ENCODE results near the gene AGK.

The AGK gene, protein sequence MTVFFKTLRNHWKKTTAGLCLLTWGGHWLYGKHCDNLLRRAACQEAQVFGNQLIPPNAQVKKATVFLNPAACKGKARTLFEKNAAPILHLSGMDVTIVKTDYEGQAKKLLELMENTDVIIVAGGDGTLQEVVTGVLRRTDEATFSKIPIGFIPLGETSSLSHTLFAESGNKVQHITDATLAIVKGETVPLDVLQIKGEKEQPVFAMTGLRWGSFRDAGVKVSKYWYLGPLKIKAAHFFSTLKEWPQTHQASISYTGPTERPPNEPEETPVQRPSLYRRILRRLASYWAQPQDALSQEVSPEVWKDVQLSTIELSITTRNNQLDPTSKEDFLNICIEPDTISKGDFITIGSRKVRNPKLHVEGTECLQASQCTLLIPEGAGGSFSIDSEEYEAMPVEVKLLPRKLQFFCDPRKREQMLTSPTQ

DNA sequence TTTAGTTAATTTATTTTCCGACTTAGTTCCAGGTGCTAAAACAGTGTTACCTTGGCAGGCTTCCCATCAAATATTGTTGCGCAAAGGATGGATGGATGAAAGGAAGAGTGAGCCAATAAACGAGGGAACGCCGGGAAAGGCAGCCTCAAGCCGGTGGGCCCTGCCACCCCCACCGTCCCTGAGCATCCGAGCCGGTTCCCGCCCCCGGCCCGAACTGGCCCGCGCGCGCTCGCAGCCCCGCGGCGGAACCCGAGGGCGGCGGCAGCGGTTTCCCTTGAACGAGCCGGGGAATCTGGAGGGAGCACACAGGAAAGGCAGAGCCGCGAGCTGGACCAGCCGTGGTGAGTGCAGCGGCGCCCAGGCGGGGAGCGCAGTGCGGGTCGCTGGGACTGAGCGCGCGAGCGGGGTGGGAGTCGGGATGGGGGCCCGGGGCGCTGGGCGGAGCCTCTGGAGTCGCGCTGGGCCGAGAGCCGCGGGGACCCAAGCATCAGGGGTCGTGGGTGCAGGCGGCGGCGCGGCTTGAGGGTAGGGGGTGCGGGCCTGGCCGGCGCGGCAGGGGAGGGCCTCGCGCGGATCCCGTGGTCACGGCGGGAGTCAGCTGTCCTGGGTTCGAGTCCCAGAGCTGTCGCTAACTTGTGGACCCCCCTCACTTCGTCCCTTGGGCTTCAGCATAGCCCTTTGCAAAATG, at the start of gene AGK:
TSS of gene AGK (plus strand) at position 317 of the 688 bp plus-strand sequence. CDS start 4,057 bp downstream, outside the sequence.
- peak; percentile 78 for DNase-seq

DNA sequence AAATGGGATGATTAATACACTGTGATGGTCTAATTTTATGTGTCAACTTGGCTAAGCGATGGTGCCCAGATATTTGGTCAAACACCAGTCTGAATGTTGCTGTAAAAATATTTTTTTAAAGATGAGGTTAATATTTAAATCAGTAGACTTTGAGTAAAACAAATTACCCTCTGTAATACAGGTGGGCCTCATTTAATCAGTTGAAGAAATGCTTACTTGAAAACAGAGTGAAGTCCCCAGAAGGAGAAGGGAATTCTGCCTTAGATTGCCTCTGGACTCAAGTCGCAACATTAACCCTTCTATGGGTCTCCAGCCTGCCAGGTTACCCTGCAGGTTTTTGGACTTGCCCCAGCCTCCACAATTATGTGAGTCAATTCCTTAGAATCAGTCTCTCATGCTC, 49.8 kb upstream of the AGK start:
- no peak for DNase-seq

DNA sequence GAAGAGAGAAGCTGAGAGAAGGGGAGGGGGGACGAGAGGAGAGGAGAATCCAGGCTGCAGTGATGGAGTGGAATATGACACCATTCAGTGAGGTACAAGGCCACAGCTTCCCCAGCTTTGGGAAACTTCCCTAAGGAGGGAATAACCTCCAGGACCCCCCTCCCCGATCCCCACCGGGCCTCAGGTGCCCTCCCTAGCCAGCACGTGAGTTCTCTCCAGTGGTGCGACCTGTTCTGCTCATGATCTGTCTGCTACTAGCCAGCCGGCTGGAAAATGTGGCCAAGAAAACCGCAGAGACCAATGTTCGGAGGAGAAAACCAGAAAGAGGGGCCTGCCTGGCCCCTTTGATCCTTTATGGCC, 39.9 kb upstream of the AGK start:
- no peak for DNase-seq

DNA sequence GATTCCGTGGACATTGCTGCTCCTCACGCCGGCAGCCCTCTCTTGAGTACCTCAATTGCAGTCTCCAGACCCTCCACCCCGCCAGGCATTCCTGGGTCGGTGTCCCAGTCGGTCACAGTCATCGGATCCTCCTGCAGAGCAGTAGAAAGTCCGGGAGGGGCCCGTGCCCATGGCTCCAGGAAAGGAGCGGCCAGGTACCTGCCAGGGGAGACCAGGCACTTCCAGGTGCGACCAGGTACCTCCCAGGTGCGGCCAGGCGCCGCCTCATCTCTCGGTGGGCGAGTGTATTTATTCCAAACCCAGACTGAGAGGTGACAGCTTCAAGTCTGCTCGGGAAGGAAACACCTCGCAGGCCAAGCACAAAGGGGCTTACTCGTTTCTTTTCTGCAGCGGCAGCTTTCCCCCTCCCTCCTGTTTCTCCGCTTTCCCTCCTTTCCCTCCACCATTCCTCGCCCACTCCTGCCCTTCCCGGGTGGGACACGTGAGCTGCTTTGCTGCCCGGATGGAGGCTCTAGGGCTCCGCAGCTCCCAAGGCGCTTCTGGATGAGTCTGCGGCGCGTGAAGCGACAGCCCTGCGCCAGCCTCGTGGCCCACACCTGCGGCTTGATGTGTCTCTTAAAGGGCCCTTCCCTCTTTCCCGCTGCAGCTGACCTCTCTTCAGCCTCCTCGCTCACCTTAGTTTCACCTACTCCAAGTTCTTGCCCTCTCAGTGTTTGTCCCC, 39.4 kb upstream of the AGK start:
- DNase-seq = no peak

DNA sequence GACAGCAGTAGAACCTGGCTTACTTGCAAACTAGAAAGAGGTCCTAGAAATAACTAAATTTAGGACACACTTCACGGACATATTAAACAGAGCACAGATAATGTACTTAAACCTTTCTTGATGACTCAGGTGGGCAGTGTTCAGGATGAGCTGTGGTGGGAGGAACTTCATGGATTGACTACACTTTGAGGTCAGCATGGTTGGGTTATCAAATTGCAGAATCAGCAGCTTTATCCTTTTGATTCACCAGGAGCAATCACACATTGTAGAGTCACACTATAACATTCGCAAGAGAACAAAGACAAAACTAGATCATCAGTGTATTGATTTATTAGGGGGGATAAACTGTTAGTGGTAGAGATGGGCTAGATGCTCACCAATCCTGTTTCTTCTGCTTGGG, 38.6 kb upstream of the AGK start:
- DNase-seq = no peak

DNA sequence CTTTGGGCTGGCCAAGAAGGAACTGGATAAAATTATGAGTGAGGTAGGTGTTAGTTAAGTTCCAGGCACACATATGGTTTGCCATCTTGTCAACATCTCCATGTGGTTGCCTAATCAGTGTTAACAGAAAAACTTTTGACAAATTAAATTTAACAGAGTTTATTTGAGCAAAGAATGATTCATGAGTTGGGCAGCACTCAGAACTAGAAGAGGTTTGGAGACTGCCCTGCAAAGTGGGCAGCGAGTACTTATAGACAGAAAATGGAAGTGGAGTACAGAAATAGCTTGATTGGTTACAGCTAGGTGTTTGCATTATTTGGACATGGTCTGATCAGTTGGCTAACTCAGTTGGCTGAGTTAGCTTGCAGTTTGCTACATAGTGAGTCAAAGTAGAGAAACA, 37.5 kb upstream of the AGK start:
- DNase-seq = no peak

DNA sequence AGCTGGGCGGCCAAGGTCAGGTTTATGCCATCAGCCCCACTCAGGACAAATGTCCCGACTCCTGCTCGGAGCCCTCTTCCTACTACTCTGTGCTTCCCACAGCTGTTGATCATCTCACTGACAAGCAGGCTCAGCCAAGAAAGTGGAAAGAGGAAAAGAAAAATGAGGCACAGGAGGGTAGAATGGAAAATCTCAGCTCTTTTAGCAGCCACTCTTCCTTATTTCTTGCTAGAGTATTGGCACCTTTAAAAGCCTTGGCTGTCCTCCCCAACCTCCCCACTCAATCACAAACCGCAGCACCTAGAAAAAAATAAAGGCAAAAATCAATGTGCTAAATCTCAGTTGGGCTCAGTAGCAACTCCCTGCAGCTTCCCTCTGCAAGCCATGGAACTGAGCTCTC, 35.3 kb upstream of the AGK start:
- no peak for DNase-seq

DNA sequence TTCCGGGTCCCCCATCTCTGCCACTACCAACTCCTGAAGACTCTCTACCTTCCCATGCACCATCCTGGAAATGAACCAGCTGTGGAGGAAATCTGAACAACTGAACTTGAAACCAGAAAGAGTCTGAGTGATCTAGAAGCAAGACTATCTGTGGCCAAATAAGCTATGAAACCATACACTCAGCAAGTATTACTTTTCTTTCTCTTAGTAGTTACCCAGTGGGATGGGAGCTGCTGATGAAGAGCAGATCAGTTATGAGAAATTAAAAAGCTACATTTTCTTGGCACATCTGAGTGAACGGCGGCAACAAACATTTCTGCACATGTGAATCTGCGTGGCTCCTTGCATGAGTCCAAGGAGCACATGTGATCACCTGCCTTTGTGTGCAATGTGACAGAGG, 31.6 kb upstream of the AGK start:
- DNase-seq = no peak

DNA sequence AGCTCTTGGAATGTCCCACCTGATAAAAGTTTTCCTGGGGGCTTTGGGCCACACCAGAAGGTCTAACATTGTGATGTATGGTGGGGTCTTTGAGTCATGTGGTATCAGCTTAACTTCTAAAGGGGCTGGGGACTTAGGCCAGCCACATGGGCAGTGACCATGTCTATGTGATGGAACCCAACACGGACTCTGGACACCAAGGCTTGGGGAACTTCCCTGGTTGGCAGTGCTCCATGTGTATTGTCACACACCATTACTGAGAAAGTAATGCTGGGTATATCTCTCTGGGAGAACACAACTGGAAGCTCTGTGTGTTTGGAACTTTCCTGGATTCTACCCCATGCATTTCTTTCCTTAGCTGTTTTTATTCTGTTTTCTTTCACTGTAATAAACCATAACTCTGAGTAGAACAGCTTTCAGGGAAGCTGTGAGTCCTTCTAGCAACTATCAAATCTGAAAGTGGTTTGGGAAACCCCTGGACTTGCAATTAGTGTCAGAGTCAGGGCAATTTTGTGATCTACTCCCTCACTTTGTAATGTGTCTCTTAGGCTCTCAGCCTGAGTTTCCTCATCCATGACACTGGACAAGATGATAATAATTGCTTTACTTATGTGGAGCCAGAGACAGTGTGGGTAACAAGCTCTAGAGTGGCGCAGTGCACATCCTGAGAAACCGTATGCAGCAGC, 28.4 kb upstream of the AGK start:
- DNase-seq = no peak

DNA sequence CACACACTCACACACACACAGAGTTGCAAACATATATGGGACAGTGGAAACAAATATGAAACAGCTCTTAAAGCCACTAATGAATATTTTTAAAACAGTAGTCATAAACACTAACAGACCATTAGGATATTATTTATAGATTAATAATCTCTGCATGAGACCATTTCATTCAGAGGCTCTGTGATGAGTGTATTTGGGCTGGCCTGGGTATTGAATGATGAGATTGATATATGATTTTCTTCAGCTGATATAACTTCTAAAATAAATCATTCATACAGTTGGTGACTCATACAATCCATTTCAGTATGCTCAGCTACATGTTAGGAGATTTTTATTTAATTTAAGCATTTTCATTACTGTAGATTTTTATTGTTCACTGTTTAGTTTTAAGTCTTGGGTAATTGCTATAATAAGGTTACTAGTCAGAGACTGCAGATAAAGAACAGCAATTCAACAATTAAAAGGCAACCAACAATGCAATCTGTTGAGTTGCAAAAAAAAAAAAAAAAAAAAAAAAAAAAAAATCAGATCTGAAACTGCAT, 25.2 kb upstream of the AGK start:
- DNase-seq = no peak

DNA sequence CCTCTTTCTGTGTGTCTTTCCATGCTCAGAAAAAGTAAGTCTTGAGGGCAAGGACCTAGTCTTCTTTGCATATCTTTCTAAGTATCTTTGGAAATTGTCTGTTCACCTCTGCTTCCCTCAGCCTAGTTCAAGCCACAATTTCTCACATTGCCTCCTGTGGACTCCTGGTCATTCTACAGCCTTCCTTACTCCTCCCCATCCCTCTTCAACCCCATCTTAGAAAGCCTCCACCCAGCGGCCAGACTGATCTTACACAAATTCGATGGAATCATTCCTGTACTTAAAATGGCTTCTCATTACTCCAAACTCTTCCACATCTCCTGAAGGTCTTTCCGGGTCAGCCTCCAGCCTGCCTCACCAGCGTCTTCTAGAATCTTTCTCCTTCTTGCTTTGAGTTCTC, 24.1 kb upstream of the AGK start:
- no peak for DNase-seq

DNA sequence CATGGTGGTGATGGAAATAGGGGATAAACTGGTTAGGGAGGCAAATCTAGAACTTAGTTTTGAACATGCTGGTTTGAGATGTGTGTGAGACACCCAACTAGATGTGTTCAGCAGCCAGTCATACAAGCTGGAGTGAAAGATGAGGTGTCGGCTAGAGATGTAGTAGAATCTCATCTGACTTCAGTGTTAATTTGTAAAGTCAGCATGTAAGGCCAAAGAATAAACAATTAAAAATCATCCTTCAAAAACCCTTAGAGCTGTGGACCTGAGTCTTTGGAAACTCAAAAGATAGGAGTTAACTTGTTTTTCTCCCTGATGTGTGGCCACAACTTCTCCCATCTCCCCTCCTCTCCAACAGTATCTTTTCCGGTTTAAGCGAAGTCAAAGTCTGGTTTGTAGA, 22.8 kb upstream of the AGK start:
- DNase-seq = no peak

DNA sequence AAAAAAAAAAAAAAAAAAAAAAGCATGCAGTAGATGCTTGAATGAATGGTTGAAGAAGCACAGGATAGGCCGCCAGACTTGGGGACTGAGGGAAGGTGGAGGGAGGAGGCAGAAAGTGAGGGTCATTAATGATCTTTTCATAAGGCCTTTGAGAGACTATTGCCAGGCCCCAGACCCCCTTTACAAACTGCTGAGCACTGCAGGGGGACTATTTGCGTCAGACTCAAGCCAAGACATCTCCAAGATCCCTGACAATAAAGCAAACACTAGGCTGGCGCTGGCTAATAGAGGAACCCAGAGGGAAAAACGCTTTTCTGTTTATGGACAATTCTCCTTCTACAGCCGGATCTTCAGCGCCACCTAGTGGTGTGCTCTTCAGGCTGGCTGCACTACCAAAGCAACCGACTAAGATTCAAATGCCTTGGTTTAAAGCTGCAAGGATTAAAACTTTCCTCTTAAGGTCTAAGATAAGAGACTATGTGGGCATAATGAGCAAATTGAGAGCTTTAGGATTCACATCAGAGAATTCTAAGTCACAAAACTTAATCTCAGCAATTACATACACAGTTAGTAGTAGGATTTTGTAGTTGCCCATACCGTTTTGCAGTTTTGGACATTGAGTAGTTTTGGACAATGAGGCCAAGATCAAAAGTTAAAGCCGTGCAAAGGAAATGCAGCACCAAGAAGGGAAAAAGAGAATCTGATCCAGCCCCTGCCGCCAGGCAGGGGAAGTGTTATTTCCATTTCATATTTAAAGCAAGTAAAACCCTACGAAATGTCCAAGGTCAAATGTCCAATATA, 17.9 kb upstream of the AGK start:
- DNase-seq = peak; percentile 67

DNA sequence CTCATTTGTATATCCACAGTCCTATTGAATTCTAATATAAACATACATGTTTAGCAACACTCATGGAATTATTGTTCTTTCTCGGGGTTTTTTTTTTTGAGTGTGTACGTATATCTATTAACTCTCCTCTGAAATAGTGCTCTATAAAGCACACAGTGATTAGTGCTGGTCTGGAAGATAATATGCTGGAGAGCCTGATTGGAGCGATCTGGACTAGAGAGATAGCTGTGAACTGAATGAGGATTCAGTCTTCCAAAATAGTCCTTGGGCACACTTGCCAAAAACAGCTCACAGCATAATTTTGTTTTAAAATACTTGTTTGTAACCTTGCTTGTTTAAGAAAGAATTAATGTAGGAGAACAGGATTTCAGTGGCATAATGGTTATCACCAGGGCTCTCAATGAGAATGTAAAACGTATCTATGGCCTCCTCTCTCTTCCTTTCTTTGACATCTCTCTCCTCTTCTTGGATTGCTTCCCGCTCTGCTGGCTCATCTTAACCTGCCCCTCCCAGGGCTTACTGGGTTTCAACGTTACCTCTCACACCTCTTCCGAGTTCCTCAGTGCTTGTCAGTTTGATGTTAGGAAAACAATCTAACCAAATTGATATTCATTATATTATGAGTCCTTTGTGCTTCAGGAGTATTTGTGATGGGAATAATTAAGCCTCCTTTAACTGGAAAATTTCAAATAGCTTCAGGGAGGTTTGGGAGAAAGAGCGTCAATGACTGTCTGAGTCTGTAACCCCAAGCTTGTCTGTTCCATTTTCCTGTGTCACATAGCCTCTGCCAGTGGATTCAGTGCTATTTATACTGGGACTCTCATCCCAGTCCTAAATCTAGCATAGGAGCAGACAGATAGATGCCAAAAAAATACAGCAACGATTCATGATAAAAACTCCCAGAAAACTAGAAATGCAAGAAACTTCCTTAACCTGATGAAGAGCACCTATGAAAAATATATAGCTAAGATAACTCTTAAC, 16.2 kb upstream of the AGK start:
- no peak for DNase-seq

DNA sequence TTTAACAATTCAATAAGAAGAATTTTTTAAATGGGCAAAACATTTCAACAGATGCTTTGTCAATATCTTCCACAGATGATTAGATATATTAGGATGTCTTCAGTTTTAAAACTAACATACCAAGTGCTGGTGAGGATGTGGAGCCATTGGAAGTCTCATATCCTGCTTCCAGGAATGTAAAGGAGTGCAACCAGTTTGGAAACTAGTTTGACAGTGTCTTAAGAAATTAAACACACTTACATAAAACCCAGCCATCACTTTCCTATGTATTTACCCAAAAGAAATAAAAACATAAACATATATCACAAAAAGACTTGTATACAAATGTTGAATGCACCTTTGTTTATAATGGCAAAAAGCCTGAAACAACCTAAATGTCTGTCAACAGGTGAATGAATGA, 13.3 kb upstream of the AGK start:
- no peak for DNase-seq

DNA sequence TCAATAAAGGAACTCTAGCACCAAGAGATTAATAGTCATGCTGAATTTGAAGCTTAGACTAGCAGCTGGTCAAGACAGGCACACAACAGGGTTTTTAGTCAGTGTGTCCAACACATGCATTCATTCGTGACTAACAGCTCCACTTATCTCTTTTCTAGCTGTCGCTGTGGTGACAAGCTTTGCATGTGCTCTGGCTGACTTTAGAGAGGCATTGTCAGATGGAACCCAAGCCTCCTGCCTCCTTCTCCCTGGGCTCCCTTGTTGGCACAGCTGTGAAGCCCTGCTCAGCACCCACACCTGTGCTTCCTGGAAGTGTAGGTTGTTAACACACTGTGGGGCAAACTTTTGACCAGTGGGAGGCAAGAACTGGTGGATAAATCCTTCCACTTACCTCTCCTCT, 9.8 kb upstream of the AGK start:
- DNase-seq = no peak

DNA sequence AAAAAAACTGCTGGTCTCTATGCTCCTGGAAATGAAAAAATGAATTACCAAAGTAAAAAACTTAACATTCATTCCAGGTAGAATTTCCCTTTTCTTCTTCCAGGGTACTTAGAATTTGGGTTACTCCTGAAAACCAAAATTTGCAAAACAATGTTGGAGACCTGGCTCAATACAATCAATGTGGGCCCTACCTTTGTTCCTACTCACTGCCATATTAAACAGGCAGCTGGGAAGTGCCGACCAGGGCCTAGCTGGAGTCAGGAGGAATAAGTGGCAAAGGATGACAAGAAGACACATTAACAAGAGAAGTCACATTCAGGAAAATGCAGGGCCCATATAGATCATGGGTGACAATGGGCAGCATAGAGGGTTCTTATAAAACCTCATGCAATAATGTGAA, 6.4 kb upstream of the AGK start:
- no peak for DNase-seq

DNA sequence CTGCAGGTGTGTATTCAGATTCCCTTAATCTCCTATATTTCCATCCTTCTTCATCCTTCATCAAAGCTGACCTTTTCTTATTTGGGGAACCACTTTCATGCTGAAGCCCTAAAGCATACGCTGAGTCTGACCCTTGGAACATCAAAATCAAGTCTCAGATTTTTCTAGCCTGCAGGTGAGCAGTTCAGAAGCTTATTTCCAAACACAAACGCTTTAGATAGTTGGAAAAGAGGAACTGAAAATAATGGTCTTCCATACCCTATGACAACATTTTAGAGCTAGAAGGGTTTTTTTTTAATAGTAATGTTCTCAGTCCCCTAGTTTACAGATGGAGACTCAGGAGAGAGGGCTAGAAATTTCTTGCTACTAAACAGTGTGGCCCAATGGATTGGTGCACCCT, 1.6 kb upstream of the AGK start:
- DNase-seq = no peak

DNA sequence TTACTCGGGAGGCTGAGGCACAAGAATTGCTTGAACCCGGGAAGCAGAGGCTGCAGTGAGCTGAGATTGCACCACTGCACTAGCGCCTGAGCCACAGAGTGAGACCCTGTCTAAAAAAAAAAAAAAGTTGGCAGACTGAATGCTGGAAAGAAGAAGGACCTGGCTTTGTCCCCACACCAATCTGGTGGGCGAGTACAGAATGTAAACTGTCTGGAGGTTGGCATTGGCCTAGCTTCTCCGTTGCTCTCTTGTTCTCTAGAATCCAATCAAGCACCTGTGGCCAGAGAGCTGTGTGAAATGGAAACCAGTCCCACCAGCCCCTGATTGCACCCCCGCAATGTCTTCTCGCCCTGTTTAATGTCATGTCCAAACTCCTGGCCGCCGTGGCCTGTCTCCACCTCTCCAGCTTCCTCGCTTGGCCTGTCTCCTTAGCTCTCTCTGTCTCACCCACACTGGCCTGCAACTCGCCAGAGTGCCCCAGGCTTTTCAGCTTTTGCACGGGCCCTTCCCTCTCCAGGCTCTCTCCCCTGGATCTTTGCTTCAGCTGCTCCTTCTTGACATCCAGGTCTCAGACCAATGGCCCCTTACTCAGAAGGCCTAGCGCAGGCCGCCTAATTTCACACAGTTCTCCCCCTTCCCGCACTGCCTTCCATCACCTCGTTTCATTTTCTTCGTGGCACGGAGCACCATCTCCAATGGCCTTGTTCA, 670 bp upstream of the AGK start:
- DNase-seq = peak; percentile 3

DNA sequence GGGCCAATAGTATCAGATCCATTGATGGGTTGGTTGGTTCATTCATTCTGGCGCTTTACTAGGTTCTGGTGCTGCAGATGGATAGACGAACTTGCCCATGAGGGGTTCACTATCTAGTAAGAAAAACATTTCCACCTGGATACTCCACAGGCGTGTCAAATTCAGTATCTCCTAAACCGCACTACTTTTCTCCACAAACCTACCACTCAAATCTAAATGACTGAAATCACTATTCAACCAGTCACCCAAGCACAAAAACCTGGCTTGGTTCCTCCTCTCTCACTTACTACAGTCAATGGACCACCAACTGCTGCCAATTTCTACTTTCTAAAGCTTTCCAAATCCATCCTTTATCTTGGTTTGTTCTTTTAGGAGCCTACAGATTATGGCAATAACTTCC, 572 bp downstream of the AGK start:
- no peak for DNase-seq
